Testis (tissue), 3 donors: ENCODE data around the gene DMD. TPM values are rescaled to one million over a fixed set of nuclear protein-coding genes. Genes with fewer than 3 reads are reported as not detected.
A peak's percentile ranks its signal among the peaks of the same experiment; 100 is the strongest.

ENCODE experiments used
- DNase-seq: peaks from one replicate; pipeline ENCODE4 v3.0.0-alpha.2; 2019
- H3K27ac ChIP-seq, 2 donors: fragments of 200-600 bp; sonication (generic); one replicate each; pipeline ENCODE4 v1.5.1; 2019
- H3K27me3 ChIP-seq: fragments of 200-600 bp; sonication (generic); one replicate; pipeline ENCODE4 v1.5.1; 2019
- H3K36me3 ChIP-seq: fragments of 200-600 bp; sonication (generic); one replicate; pipeline ENCODE4 v1.5.1; 2017; ENCODE audit warnings: low read depth; ENCODE audit errors: missing control alignments
- H3K4me1 ChIP-seq: fragments of 200-600 bp; sonication (generic); one replicate; pipeline ENCODE4 v1.5.1; 2019
- H3K4me3 ChIP-seq, 2 donors: fragments of 200-600 bp; sonication (generic); one replicate each; pipeline ENCODE4 v1.5.1; 2017 to 2019
- H3K9me3 ChIP-seq: fragments of 200-600 bp; sonication (generic); one replicate; pipeline ENCODE4 v1.5.1; 2017
- POLR2A ChIP-seq: fragments of 450-650 bp; IDR thresholded peaks from one replicate; pipeline ENCODE4 v1.6.1; 2017; ENCODE audit warnings: antibody characterized with exemption, mild to moderate bottlenecking, moderate library complexity
- WGBS, 2 donors: methylation state at CpG; one replicate each; pipeline ENCODE4 v1.1.5; 2018; 5-methylcytosine and 5-hydroxymethylcytosine counted together
- intact Hi-C: fragments of 100-400 bp; cut with DNase I; formaldehyde crosslinking; loops from one replicate; pipeline ENCODE4 v1.15.1; 2023; ENCODE audit warnings: low total_unique reads
- polyA plus RNA-seq: library from polyadenylated mRNA; stranded (reverse); fragments of 350-450 nt; fragmentation: Illumina TruSeq; extraction: RNeasy Lipid Tissue Mini Kit (QIAGEN cat#74804); gene quantifications from one replicate; pipeline ENCODE4 v1.2.3, GENCODE V29; 2014; ENCODE audit warnings: low read depth, low replicate concordance; ENCODE audit not compliant: insufficient read depth
- total RNA-seq, 2 donors: library from RNA; depleted of rRNA; stranded (reverse); fragments of >200 nt; gene quantifications; one replicate each; pipeline ENCODE4 v1.2.3, GENCODE V29; 2016
- TF ChIP-seq, protein P1 (sequence below), 3 experiments: fragments of 450-650 bp in 2 of 3; fragments of 200-600 bp in 1 of 3; sonication (generic) in 1 of 3; IDR thresholded peaks; one replicate each; pipeline ENCODE4 v1.5.1; 2016 to 2019; ENCODE audit warnings: antibody characterized with exemption in 3 of 3, mild to moderate bottlenecking in 2 of 3, moderate library complexity in 1 of 3

The DMD gene
- total and polyA plus RNA-seq, 3 donors from 2014 or later = 11.3 to 34.1 (median 24.2) TPM

- Histone ChIP-seq H3K27me3 (no peaks in the 10 kb centered on the region), H3K27ac (no peak overlapping the region), H3K4me1 (no peaks in the 10 kb centered on the region), H3K36me3 (no peaks in the 10 kb centered on the region), H3K4me3 (no peak overlapping the region), H3K9me3 (no peaks in the 10 kb centered on the region)
- DNase-seq = no peak
- intact Hi-C loops = no loop called here
- TF ChIP-seq, protein P1, sequence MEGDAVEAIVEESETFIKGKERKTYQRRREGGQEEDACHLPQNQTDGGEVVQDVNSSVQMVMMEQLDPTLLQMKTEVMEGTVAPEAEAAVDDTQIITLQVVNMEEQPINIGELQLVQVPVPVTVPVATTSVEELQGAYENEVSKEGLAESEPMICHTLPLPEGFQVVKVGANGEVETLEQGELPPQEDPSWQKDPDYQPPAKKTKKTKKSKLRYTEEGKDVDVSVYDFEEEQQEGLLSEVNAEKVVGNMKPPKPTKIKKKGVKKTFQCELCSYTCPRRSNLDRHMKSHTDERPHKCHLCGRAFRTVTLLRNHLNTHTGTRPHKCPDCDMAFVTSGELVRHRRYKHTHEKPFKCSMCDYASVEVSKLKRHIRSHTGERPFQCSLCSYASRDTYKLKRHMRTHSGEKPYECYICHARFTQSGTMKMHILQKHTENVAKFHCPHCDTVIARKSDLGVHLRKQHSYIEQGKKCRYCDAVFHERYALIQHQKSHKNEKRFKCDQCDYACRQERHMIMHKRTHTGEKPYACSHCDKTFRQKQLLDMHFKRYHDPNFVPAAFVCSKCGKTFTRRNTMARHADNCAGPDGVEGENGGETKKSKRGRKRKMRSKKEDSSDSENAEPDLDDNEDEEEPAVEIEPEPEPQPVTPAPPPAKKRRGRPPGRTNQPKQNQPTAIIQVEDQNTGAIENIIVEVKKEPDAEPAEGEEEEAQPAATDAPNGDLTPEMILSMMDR (IDR thresholded peaks at IDR 0.05) = no peak
- TF ChIP-seq POLR2A = no peak
Observed at GRCh38 chrX:32139476-32139875, 1071.9 kb downstream of the DMD start.

GRCh38 chrX:32137525-32137924 lies 1073.8 kb downstream of the DMD start:
- WGBS, 2 donors = 46 to 55% methylated on average over 2 of the region's 2 CpGs
- Histone ChIP-seq H3K27ac (no peak overlapping the region), H3K27me3 (no peaks in the 10 kb centered on the region), H3K36me3 (no peaks in the 10 kb centered on the region), H3K4me3 (no peak overlapping the region), H3K4me1 (no peaks in the 10 kb centered on the region), H3K9me3 (no peaks in the 10 kb centered on the region)
- DNase-seq = peak; percentile 13
- TF ChIP-seq, protein P1 (IDR thresholded peaks at IDR 0.05) = no peak
- TF ChIP-seq POLR2A = no peak
- intact Hi-C loops = no loop called here

GRCh38 chrX:32126997-32127396 lies 1084.4 kb downstream of the DMD start:
- TF ChIP-seq, protein P1 (IDR thresholded peaks at IDR 0.05) = no peak
- no peak for TF ChIP-seq POLR2A
- no peak for DNase-seq
- H3K9me3 ChIP-seq = no peaks in the 10 kb centered on the region
- intact Hi-C loops = no loop called here
- no peak overlapping the region for H3K27ac ChIP-seq
- H3K4me3 ChIP-seq = no peak overlapping the region
- no peaks in the 10 kb centered on the region for H3K27me3 ChIP-seq
- no peaks in the 10 kb centered on the region for H3K36me3 ChIP-seq
- 26% methylated on average over 1 of the region's 1 CpG; no CpG with 5 or more reads in 1 of the 2 donors for WGBS, 2 donors
- no peaks in the 10 kb centered on the region for H3K4me1 ChIP-seq

DNA sequence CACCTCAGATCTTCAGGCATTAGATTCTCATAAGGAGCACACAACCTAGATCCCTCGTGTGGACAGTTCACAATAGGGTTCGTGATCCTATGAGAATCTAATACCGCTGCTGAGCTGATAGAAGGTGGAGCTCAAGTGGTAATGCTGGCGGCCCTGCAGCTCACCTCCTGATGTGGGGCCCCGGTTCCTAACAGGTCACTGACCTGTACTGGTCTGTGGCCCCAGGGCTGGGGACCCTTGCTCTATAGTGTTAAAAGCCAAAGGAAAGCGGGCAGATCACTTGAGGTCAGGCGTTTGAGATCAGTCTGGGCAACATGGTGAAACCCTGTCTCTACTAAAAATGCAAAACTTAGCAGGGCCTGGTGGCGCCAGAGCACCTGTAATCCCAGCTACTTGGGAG lies 1092.5 kb downstream of the DMD start:
- no peak overlapping the region for H3K27ac ChIP-seq
- DNase-seq = no peak
- no peaks in the 10 kb centered on the region for H3K27me3 ChIP-seq
- TF ChIP-seq, protein P1 (IDR thresholded peaks at IDR 0.05) = no peak
- TF ChIP-seq POLR2A = no peak
- WGBS, 2 donors = 93 to 100% methylated on average over 1 to 5 of the region's 8 CpGs
- H3K4me3 ChIP-seq = no peak overlapping the region
- H3K9me3 ChIP-seq = no peaks in the 10 kb centered on the region
- no peaks in the 10 kb centered on the region for H3K4me1 ChIP-seq
- intact Hi-C loops = no loop called here
- H3K36me3 ChIP-seq = no peaks in the 10 kb centered on the region

DNA sequence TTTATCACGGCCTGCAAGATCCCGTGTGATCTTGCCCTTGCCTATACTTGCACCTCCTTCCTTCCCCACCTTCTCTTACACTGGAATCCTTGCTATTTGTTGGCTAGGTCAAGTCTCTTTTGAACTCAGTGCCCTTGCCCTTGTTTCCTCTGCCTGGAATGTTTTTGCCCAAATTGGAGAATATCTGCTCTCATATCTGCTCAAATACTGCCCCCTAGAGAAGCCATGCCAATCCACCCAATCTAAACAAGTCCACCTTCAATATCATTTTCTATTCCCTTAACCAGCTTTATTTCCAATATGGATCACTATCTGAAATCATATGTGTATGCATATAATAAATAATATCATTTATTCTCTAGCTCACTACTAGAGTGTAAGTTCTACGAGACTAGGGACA lies 1095.3 kb downstream of the DMD start:
- Histone ChIP-seq H3K36me3 (no peaks in the 10 kb centered on the region), H3K9me3 (no peaks in the 10 kb centered on the region), H3K27ac (no peak overlapping the region), H3K27me3 (no peaks in the 10 kb centered on the region), H3K4me3 (no peak overlapping the region), H3K4me1 (no peaks in the 10 kb centered on the region)
- WGBS, 2 donors = 82 to 85% methylated on average over 3 of the region's 3 CpGs
- intact Hi-C loops = no loop called here
- TF ChIP-seq, protein P1 (IDR thresholded peaks at IDR 0.05) = no peak
- TF ChIP-seq POLR2A = no peak
- DNase-seq = no peak
